PFSK-1 (cell line): Measurements from ENCODE around the gene TMEM132D.

Source experiments
- FOXP2 ChIP-seq: optimal IDR thresholded peaks from 2 replicates; pipeline ENCODE3; 2011; ENCODE audit warnings: borderline replicate concordance, control low read depth, inconsistent platforms; ENCODE audit not compliant: insufficient read depth; ENCODE audit errors: extremely low read length, extremely low read depth
- POLR2AphosphoS5 ChIP-seq: IDR thresholded peaks from 2 replicates; pipeline ENCODE4 v1.6.1; 2012; ENCODE audit warnings: low read depth, mild to moderate bottlenecking, control low read depth, low read length, moderate library complexity
- REST ChIP-seq, 2 experiments: IDR thresholded peaks; 2 replicates each; pipeline versions ENCODE4 v1.6.1 to v1.8.0; 2011 to 2012; ENCODE audit warnings: low read depth in 2 of 2, low read length in 2 of 2, control low read depth in 1 of 2, inconsistent platforms in 1 of 2, mild to moderate bottlenecking in 1 of 2, moderate library complexity in 1 of 2; ENCODE audit not compliant: insufficient read depth in 1 of 2
- SIN3A ChIP-seq: IDR thresholded peaks from 2 replicates; pipeline ENCODE4 v1.6.1; 2012; ENCODE audit warnings: mild to moderate bottlenecking, low read length, moderate library complexity, borderline replicate concordance; ENCODE audit not compliant: insufficient read depth
- TAF1 ChIP-seq: IDR thresholded peaks from 2 replicates; pipeline ENCODE4 v1.6.1; 2012; ENCODE audit warnings: low read length, control low read depth, borderline replicate concordance; ENCODE audit not compliant: insufficient read depth

The TMEM132D gene

GRCh38 chr12:129434790-129435189 lies 469.0 kb downstream of the TMEM132D start:
- TF ChIP-seq POLR2AphosphoS5 (no peak), SIN3A (no peak), REST (IDR thresholded peaks at IDR 0.05; ENCODE audit: insufficient read depth in 1 of 2, low read depth in 2 of 2, low read length in 2 of 2) (no peak), FOXP2 (no peak), TAF1 (no peak)

GRCh38 chr12:129428240-129428936 lies 475.4 kb downstream of the TMEM132D start:
- TF ChIP-seq FOXP2 (no peak), POLR2AphosphoS5 (no peak), REST (IDR thresholded peaks at IDR 0.05; ENCODE audit: insufficient read depth in 1 of 2, low read depth in 2 of 2, low read length in 2 of 2) (no peak), TAF1 (no peak), SIN3A (no peak)

GRCh38 chr12:129423041-129423580 lies 480.7 kb downstream of the TMEM132D start:
- no peak for TF ChIP-seq SIN3A
- no peak for TF ChIP-seq FOXP2
- no peak for TF ChIP-seq TAF1
- TF ChIP-seq REST (IDR thresholded peaks at IDR 0.05; ENCODE audit: insufficient read depth in 1 of 2, low read depth in 2 of 2, low read length in 2 of 2) = no peak
- TF ChIP-seq POLR2AphosphoS5 = no peak

- no peak for TF ChIP-seq REST (IDR thresholded peaks at IDR 0.05; ENCODE audit: insufficient read depth in 1 of 2, low read depth in 2 of 2, low read length in 2 of 2)
- no peak for TF ChIP-seq SIN3A
- TF ChIP-seq POLR2AphosphoS5 = no peak
- TF ChIP-seq TAF1 = no peak
- no peak for TF ChIP-seq FOXP2
These were observed 490.5 kb downstream of the TMEM132D start for GRCh38 chr12:129413295-129413694.
